GM21825 (cell line): Measurements from ENCODE around the gene GPX2.

Experiments
- ATAC-seq: cut with Tn5 transposase; IDR thresholded peaks from one replicate; pipeline ENCODE4 v1.9.1; 2021; ENCODE audit warnings: mild to moderate bottlenecking, moderate library complexity; ENCODE audit not compliant: unreplicated experiment

Gene GPX2

GRCh38 chr14:64942531-64943111, at the start of gene GPX2:
TSS of gene GPX2 (minus strand) at chr14:64942745. CDS start at chr14:64942726, 19 bp downstream.
- ATAC-seq = no peak

- ATAC-seq = no peak
Measured at GRCh38 chr14:64990939-64991338, 48.4 kb upstream of the GPX2 start.

- no peak for ATAC-seq
Measured at GRCh38 chr14:64990296-64990695, 47.8 kb upstream of the GPX2 start.

GRCh38 chr14:64987438-64987767, 44.9 kb upstream of the GPX2 start:
- ATAC-seq = no peak

DNA sequence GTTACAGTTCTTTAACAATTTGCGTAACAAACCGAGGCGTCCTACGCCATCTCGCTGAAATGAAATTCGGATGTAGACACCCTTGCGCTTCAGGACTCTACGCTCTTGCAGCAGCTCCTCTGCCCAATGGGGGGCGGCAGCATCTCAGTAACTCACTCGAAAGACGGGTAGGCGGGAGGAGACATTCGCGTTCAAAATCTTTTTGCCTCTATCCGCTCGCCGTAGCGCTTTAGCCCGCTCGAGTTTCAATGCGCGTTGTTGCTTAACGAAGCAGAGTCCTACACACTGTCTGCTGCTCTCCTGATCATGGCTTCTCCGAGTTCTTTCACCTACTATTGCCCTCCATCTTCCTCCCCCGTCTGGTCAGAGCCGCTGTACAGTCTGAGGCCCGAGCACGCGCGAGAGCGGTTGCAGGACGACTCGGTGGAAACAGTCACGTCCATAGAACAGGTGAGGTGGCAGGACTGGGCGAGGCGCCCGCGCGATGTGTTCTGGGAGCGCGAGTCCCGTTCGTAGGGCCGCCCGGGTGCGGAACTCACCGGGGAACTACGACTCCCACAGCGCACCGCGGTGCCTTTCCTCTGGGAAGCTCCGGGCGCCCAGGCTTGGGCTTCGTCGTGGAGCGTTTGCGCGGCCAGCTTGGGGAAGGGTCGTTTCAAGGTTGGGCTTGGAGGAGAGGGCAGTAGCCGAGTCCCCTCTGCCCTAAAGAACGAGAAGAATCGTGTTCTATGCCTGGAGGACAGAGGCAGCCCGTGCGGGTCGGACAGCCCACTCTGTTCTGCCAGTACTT, 44.3 kb upstream of the GPX2 start, which contains the start of gene FNTB:
Gene FNTB (plus strand): TSS at position 248 of the 790 bp plus-strand sequence. CDS start 59 bp downstream, at position 307.
- ATAC-seq = peak; percentile 87

DNA sequence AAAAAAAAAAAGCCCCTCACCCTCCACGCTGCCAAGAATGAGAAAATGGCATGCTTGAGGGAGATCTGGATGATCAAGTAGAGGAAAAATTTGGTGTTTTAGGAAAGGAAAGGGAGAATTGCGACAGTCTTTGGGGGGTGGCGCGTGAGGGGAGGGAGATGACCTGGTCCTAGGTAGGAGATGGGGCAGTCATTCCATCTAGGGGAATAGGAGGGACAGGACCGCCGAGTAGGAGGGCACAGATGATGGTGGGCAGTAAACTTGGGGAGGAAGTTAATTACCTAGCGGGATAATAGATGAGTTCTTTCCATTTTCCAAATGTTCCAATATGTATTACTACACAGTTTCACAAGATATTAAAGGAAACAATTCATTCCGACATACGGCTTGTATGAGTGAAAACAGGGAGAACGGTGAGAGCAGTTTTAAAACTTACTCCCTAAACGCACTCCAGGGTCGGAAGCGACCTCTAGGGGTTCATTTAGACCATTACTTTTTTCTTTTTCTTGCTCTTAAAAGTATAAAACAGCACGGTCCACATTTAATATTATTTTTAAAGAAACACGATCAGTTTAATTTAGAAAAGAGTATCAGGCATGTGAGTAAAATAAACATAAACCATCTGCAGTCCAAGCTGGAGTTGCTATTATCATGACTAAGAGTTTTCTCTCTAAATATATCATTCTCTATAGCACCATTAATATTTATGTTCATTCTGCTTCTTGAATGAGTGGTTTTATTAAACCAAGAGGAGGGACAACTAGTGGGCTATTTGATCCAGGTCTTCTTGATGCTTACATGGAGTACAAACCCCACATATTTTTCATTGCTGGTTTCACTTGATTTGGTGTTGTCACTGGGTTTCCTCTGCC, 41.1 kb upstream of the GPX2 start:
- ATAC-seq = no peak

DNA sequence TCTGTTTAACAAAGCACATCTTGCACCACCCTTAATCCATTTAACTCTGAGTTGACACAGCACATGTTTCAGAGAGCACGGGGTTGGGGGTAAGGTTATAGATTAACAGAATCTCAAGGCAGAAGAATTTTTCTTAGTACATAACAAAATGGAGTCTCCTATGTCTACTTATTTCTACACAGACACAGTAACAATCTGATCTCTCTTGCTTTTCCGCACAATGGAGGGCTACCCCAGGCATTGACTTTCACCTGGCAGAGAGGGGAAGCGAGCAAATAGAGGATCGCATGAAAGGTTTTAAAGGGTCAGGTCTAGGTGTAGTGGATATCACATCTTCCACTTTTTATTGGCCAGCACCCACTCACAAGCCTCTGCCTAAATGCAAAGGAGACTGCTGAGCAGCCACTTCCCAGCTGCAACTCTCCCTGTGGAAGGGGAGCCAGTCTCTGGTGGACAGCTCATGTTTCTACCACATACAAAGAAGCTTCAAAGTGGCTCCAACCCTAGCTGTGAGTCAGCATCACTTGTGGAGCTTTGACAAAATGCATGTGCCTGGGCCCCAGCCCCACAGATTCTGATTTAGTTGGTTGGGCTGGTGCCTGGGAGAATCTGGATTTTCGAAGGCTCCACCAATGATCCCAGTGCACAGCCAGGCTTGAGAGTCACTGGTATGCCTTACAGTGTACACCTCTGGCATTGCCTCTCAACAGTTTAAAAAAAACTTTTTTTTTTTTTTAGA, 37.0 kb upstream of the GPX2 start:
- no peak for ATAC-seq

DNA sequence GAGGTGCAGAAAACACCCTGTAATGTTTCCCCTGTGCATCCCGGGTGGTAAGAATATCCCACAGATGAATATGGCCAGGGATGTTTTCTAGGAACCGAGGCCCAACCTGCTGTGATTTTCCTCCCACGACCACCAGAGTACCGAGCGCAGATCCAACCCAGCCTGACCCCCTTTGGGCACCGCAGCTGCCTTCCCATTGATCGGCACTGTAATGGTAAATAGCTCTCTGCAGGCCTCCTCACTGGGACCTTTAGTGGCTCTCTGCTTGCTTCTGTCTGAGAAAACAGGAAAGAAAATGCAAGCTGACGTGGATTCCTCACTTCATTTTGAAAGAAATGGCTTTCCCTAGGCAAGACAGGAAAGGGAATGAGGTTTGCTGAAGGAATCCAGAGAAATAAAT, 32.0 kb upstream of the GPX2 start:
- no peak for ATAC-seq

DNA sequence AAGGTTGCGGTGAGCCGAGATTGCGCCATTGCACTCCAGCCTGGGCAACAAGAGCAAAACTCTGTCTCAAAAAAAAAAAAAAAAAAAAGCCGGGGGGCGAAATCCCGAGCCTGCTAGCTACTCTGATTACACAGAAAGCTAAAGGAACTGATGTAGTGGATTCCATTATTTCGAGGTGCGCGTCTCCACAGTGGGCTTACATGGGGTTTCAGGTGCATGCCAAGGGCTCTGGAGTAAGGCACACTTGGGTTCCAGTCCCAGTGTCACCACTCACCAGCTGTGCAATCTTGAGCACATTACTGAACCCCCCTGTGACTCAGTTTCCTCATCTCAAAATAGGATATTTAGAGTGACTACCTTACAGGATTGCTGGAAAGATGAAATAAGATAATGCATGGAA, 31.3 kb upstream of the GPX2 start:
- ATAC-seq = no peak

DNA sequence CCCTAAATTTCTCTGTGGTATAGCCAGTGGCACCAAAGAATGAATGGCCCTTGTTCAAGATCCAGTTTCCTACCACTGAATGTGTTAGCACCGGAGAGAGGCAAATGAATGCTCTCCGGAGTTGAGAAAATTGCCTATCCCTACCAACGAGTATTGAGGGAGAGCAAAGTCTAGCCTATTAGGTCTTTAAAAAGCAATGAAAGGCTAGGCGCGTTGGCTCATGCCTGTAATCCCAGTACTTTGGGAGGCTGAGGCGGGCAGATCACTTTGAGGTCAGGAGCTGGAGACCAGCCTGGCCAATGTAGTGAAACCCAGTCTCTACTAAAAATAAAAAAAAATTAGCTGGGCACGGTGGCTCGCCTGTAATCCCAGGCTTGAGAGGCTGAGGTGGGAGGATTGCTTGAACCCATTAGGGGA, 30.5 kb upstream of the GPX2 start:
- ATAC-seq = no peak

DNA sequence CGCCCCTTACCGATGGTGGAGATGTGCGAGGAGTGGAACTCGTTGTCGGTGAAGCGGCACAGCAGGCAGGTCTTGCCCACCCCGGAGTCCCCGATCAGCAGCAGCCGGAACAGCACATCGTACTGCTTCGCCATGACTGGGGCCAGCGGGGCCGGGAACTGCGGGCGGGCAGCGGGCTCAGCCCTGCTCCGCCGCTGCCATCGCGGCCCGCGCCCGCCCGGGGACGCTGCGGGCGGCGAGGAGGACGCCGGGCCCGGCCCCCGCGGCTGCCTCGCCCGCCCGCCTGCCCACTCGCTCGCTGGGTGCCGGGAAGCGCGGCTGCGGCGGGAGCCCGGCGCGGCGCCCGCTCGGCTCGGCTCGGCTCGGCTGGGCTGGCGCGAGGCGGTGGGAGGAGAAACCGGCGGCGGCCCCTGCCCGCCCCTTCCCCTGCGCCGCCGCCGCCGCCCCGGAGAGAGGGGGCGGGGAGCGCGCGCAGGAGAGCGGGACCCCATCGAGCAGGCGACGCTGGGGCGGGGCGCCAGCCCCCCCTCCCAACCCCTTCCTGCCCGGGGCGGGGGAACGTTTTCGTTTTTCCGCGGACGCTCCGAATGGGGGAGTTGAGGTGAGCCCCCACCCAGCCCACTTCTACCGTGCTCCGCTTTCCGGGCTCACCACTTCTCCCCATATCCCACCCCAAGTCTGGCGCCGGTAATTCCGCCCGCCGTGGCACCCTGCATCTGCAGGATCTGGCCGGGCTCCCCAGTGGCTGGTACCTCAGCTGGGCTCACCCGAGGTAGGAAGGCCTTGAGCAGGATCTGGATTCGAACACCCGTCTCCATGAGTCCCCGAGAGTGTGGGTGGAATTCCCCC, 29.6 kb upstream of the GPX2 start, which contains the start of gene RAB15:
Gene RAB15 (minus strand): TSS at position 394 of the 849 bp plus-strand sequence. CDS start 260 bp downstream, at position 134.
- ATAC-seq = no peak

GRCh38 chr14:64971491-64971942, 29.0 kb upstream of the GPX2 start:
- ATAC-seq = no peak

DNA sequence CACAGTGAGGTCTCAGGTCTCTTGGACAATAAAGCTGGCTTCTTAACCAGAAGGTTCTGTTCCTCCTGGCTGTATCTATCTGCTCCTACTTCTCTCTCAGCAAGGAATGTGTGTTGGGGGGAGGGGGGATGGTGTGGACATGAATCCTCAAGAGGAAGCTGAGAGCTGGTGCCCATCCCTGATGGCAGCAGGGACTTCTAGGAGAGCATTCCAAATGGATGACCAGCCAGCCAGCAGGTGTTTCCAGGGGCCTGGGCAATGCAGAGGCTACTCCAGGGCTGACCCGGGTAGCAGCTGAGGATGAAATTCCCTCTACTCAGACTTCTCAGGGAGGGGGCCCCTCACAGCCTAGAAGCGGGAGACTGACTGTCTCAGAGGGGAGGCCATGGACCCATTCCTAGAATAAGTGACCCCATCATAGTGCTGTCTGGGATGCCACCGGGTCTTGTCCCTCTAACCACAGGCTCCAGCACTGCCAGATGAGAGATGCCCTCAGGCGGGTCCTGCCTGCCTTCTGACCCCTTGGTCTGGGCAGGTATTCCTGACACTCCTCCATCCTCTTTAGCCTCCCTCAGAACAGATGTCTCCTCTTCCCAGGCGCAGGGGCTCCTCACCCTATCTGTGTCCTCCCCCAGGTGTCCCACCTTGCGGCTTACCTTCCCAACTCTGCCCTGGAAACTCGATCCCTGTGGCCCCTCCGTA, 28.4 kb upstream of the GPX2 start:
- ATAC-seq = no peak

- no peak for ATAC-seq
Measured at GRCh38 chr14:64970041-64970440, 27.5 kb upstream of the GPX2 start.

DNA sequence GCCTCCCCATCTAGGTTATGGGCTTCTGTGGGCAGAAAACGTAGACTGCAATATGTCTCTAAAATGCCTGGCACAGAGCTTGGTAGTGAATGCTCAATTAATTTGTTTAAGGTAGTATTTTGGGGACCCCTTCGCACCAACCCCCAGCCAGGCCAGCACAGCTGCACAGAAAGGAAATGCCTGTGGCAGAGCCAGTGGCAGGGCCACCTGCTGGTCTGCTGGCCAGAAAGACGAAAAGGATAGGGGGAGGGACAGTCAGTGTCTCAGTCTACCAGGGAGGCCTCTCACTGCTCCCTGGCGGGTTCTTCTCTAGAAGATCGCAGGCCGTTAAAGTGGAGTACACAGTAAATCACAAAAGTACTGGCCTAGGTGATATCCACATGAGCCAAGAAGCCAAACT, 26.1 kb upstream of the GPX2 start:
- no peak for ATAC-seq

GRCh38 chr14:64968167-64968566, 25.6 kb upstream of the GPX2 start:
- no peak for ATAC-seq

GRCh38 chr14:64966976-64967375, 24.4 kb upstream of the GPX2 start:
- ATAC-seq = no peak

- no peak for ATAC-seq
Measured at GRCh38 chr14:64965356-64966000, 22.9 kb upstream of the GPX2 start.

DNA sequence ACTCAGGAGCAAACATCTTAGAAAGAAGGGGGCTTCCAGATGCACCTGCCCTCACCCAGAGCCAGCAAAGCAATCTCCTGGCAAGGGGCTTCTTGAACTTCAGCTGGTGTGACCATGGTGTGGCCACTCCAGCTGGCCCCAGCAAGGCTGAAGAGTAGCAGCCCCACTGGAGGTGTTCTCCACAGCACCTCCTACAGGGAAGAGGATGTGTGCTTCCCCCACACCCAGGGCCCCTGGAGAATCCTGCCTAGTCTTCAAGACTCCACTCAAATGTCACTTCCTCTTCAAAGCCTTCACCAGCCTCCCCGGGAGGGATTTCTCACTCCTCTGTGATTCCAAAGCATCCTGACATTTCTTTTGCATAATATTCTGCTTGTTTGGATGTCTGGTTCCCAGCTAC, 21.1 kb upstream of the GPX2 start:
- no peak for ATAC-seq
